Measurements from ENCODE around the gene IGIP.

GRCh38 chr5:140111011-140111858 is 14.5 kb upstream of the IGIP start:
- no peak for TF ChIP-seq CTCF (IDR thresholded peaks at IDR 0.05 in 8 of 11, conservative IDR thresholded peaks at IDR 0.05 in 3 of 11)
- TF ChIP-seq POLR2A (IDR thresholded peaks at IDR 0.05), result no peak
- TF ChIP-seq POLR2AphosphoS5 (IDR thresholded peaks at IDR 0.05), result no peak

Data from spleen (tissue), 7 donors.